ENCODE measurements around the gene MAN1A1. TPM values are rescaled to one million over a fixed set of nuclear protein-coding genes. Genes with fewer than 3 reads are reported as not detected.

MAN1A1 gene
- polyA plus RNA-seq, 4 donors = 50.6 to 123 (median 94.3) TPM

GRCh38 chr6:119328254-119328653 lies 21.3 kb downstream of the MAN1A1 start:
- no peak for DNase-seq (ENCODE audit: low read depth in 4 of 4, low spot score in 3 of 4)

GRCh38 chr6:119327810-119328209 lies 21.8 kb downstream of the MAN1A1 start:
- DNase-seq (ENCODE audit: low read depth in 4 of 4, low spot score in 3 of 4) = no peak

- no peak for DNase-seq (ENCODE audit: low read depth in 4 of 4, low spot score in 3 of 4)
Observed at GRCh38 chr6:119326291-119327005, 23.1 kb downstream of the MAN1A1 start.

DNA sequence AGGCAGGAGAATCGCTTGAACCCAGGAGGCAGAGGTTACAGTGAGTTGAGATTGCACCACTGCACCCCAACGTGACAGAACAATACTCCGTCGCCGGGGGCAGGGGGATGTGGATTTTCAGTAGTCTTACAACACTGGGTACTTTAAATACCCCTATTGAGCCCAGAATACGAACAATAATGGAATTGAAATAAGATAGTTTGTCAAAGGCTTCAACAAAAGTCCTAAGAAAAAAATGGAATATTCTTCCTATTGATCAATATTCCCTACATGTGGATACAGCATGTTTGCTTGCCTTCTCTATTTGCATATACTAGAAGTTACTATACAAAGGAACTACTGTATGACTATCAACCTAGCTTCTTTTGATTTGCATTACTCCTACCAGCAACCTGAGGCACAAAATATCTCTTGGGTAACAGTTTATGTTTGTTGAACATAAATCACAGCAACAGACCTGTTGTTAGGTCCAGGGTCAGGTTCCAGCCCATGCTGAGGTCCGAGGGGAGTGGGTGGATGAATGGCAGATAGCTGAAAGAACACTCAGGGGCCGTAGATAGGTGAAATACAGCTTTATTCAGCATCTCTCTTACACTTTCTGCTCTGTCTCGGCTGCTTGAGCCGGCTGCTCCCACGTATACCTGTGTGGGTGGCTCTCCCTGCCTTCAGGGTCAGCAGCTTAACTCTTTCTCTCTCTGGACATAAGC lies 23.8 kb downstream of the MAN1A1 start:
- no peak for DNase-seq (ENCODE audit: low read depth in 4 of 4, low spot score in 3 of 4)

GRCh38 chr6:119324718-119325117 lies 24.8 kb downstream of the MAN1A1 start:
- DNase-seq (ENCODE audit: low read depth in 4 of 4, low spot score in 3 of 4) = no peak

DNA sequence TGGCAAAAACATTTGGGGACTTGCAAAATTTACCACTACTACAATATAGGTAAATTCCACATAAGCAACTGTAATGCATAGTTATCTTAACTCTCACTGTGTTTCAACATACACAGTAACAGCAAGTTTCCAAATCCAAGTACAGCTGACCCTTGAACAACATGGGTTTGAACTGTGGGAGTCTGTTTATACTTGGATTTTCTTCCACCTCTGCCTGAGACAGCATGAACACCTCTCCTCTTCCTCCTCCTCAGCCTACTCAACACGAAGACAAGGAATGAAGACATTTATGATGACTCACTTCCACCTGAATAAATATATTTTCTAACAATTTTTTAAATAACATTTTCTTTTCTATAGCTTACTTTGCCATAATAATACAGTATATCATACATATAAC lies 25.6 kb downstream of the MAN1A1 start:
- no peak for DNase-seq (ENCODE audit: low read depth in 4 of 4, low spot score in 3 of 4)

DNA sequence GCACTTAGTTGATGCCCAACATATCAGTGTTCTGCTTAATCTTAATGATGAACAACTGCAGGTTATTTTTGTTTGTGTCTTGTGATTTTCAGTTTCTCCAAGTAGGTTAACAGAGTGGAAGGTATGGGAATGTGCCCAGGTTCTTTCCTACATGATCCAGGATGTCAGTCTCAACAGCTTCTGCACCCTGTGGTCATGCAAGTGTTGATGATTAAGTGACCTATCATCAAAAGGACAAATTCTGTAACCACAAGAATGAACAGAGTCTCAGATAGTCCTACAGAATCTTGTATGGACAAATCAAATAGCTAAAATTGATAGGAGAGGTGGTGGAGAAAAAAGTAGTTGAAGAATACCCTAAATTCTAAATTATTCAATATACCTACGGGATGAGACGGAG lies 26.1 kb downstream of the MAN1A1 start:
- DNase-seq (ENCODE audit: low read depth in 4 of 4, low spot score in 3 of 4) = no peak

GRCh38 chr6:119322715-119323350 lies 26.7 kb downstream of the MAN1A1 start:
- DNase-seq (ENCODE audit: low read depth in 4 of 4, low spot score in 3 of 4) = no peak

- DNase-seq (ENCODE audit: low read depth in 4 of 4, low spot score in 3 of 4) = no peak
Observed at GRCh38 chr6:119322034-119322433, 27.5 kb downstream of the MAN1A1 start.

DNA sequence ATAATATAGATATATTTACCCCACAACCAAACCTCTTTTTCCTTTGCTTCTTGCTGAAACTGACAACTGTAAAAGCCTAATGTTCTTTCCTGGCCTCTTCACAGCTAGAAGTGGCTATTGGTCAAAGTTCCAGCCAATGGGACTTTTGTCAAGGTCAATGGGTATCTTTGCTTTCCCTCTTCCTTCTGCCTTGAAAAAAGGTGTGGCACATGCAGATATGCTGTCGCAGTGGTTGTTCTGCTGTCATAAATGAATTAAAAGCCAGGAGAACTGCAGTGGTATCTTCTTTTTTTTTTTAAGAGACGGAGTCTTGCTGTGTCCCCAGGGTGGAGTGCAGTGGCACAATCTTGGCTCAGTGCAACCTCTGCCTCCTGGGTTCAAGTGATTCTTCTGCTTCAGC lies 29.9 kb downstream of the MAN1A1 start:
- no peak for DNase-seq (ENCODE audit: low read depth in 4 of 4, low spot score in 3 of 4)

- DNase-seq (ENCODE audit: low read depth in 4 of 4, low spot score in 3 of 4) = no peak
Observed at GRCh38 chr6:119318730-119319129, 30.8 kb downstream of the MAN1A1 start.

DNA sequence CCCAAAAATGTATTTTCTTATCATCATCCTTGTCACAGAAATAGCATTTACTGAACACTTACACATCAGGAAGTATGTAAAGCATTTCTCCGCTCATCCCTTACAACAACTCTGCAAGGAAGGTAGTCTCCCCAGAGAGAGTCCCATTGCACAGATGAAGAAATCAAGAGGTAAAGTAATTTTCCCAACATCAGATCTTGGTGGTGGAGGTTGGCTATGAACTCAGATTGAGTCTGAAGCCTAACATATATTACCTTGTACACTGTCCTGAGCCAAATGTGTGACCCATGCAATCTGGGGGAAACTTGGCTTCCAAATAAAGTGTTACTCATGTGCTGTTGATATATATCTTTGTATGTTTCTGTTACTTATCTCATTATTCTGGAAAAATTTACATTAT lies 31.4 kb downstream of the MAN1A1 start:
- no peak for DNase-seq (ENCODE audit: low read depth in 4 of 4, low spot score in 3 of 4)

GRCh38 chr6:119317007-119317406 lies 32.6 kb downstream of the MAN1A1 start:
- no peak for DNase-seq (ENCODE audit: low read depth in 4 of 4, low spot score in 3 of 4)

- no peak for DNase-seq (ENCODE audit: low read depth in 4 of 4, low spot score in 3 of 4)
Observed at GRCh38 chr6:119314885-119315272, 34.7 kb downstream of the MAN1A1 start.

GRCh38 chr6:119313937-119314884 lies 35.4 kb downstream of the MAN1A1 start:
- no peak for DNase-seq (ENCODE audit: low read depth in 4 of 4, low spot score in 3 of 4)

DNA sequence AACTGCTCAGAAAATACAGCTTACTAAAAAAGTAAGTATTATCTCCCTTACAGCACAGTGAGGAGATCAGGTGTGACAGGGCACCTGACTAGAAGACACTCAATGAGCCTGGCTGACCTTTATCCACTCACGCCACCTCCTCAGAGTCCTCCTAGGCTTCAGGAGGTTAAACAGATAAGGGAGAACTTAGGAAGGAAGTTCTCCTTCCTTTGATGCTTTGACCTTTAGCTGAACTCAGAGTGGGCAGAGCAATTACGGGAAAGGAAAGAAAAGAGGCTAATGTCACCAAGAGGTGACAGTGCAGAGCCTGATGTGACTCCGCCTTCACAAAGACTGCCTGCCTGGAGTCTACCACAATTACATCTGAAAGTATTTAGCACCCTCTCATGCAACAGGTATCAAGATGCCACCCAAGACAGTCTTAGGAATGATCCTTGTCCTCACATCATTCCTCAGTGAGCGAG lies 36.7 kb downstream of the MAN1A1 start:
- DNase-seq (ENCODE audit: low read depth in 4 of 4, low spot score in 3 of 4) = no peak

DNA sequence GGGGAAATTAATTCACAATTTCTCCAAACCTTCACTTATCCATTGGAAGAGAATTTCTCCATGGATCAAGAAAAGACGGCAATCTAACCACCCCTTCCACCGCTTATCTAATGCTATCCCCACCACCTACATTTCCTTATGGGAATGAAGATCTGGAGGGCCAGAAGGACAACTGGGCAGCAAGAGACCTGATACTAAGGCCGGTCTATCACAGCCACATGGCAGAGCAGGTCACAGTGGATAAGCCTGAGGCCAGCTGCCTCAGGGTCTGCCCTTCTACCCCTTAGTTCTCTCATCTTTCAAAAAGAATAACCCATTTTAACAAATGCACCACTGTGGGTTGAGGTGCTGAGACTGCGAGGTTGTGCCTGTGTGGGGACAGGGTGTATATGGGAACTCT lies 37.1 kb downstream of the MAN1A1 start:
- DNase-seq (ENCODE audit: low read depth in 4 of 4, low spot score in 3 of 4) = no peak

DNA sequence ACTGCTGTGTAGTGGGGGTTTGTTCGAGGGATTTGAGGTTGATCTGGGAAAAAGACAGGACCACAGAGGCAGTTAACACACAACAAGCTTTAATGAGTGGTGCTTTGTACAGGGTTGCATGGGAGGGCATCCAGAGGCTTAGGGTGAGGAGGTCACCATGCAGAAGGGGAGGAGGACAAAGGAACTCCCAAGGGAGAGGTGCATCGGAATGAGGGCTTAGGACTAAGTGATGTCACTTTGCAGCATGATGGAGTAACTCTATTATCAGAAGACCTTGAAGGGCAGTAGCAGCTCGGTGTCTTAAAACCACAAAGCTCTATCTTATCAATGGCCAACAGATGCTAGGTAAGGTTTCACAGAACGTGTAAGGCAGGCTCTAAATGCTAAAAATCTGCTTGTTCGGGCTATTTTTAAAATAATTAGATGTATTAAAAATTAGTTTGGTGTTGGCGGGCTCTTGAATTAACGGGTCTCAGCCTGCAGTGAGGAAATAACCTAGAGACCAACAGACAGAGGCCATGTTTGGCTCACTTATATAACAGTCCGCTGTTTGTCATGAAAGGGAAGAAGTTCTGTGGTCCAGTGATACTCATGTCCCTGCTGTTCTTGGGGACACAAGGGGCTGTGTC lies 37.9 kb downstream of the MAN1A1 start:
- DNase-seq (ENCODE audit: low read depth in 4 of 4, low spot score in 3 of 4) = no peak

DNA sequence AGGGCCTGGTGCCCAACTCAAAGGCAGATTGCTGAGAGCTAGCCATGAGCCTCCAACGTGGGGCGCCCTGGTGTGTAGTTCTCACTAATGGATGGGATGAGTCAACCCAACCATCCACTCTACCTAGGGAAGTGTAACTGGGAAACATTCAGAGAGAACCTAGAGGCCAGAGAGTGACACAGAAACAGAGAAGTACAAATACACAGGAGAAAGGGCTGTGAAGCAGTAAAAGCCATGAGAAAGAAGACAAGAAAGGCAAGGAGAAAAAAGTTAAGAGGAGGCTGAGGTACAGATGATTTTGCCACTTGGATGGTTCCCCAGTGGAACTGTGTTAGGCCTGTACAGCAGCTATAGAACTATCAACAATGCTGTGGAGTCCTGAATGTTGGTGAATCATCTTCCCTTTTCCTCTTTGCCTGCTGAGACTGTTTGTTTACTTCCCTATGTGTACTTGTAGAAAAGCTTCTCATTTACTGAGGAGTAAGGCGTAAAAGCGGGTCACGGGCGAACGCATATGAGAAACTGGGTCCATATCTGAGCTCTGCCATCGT lies 39.0 kb downstream of the MAN1A1 start:
- no peak for DNase-seq (ENCODE audit: low read depth in 4 of 4, low spot score in 3 of 4)

Data from left renal pelvis (tissue), 4 donors.